DOHH2 (cell line): ENCODE results near the gene MAP3K6.

Experiments
- H3F3A ChIP-seq: fragments of 200-600 bp; sonication (generic), shearing (Covaris generic); 2 replicates; pipeline ENCODE4 v1.6.0; 2016; ENCODE audit warnings: antibody characterized with exemption, mild to moderate bottlenecking; ENCODE audit not compliant: control insufficient read depth, insufficient read depth
- H3K27ac ChIP-seq: fragments of 200-600 bp; sonication (generic); 2 replicates; pipeline ENCODE4 v1.5.1; 2014; ENCODE audit warnings: low read depth, mild to moderate bottlenecking, low read length, moderate library complexity
- H3K27me3 ChIP-seq: fragments of 200-600 bp; sonication (generic); 2 replicates; pipeline ENCODE4 v1.6.1; 2014; ENCODE audit warnings: mild to moderate bottlenecking, low read length, mixed read lengths; ENCODE audit not compliant: control insufficient read depth
- H3K36me3 ChIP-seq: fragments of 200-600 bp; sonication (generic); 2 replicates; pipeline ENCODE4 v1.6.1; 2014; ENCODE audit warnings: mild to moderate bottlenecking, low read length, moderate library complexity, mixed read lengths; ENCODE audit not compliant: control insufficient read depth
- H3K4me1 ChIP-seq: fragments of 200-600 bp; sonication (generic); 2 replicates; pipeline ENCODE4 v1.6.1; 2014; ENCODE audit warnings: mild to moderate bottlenecking, low read length, mixed read lengths; ENCODE audit not compliant: control insufficient read depth
- H3K4me2 ChIP-seq: fragments of 200-600 bp; sonication (generic); 2 replicates; pipeline ENCODE4 v1.6.0; 2014; ENCODE audit warnings: mild to moderate bottlenecking, low read length, moderate library complexity
- H3K4me3 ChIP-seq: fragments of 200-600 bp; sonication (generic); 2 replicates; pipeline ENCODE4 v1.5.1; 2014; ENCODE audit warnings: mild to moderate bottlenecking, low read length, mixed read lengths
- H3K79me2 ChIP-seq: fragments of 200-600 bp; sonication (generic); 2 replicates; pipeline ENCODE4 v1.6.1; 2014; ENCODE audit warnings: mild to moderate bottlenecking, low read length, mixed read lengths; ENCODE audit not compliant: control insufficient read depth
- H3K9me2 ChIP-seq: fragments of 200-600 bp; sonication (generic); replicated peaks from 2 replicates; pipeline ENCODE4 v1.6.1; 2014; ENCODE audit warnings: mild to moderate bottlenecking, low read length, mixed read lengths; ENCODE audit not compliant: control insufficient read depth
- H3K9me3 ChIP-seq: fragments of 200-600 bp; sonication (generic); 2 replicates; pipeline ENCODE4 v1.6.1; 2014; ENCODE audit warnings: antibody characterized with exemption, low read length, mixed read lengths; ENCODE audit not compliant: control insufficient read depth, insufficient read depth
- H4K20me1 ChIP-seq: fragments of 200-600 bp; sonication (generic); 2 replicates; pipeline ENCODE4 v1.6.0; 2014; ENCODE audit warnings: low read depth, mild to moderate bottlenecking, antibody characterized with exemption, low read length, moderate library complexity; ENCODE audit not compliant: control insufficient read depth, insufficient read depth
- EZH2phosphoT487 ChIP-seq: fragments of 200-600 bp; sonication (generic); IDR thresholded peaks from 2 replicates; pipeline ENCODE4 v1.6.1; 2017; ENCODE audit warnings: borderline replicate concordance, mild to moderate bottlenecking, antibody characterized with exemption, low read length, moderate library complexity, mixed read lengths
- TF ChIP-seq, protein P1 (sequence below): fragments of 200-600 bp; sonication (generic); IDR thresholded peaks from one replicate; pipeline ENCODE4 v1.5.1; 2014; ENCODE audit warnings: antibody characterized with exemption, mild to moderate bottlenecking, low read depth, low read length; ENCODE audit not compliant: poor library complexity, severe bottlenecking

The MAP3K6 gene

GRCh38 chr1:27333717-27334279, 33.0 kb downstream of the MAP3K6 start:
- Histone ChIP-seq H3K27ac (no peak overlapping the region), H3K9me3 (no peaks in the 10 kb centered on the region), H3K9me2 (no peaks in the 10 kb centered on the region), H3K36me3 (peaks cover 50% of the 10 kb centered on the region), H3K79me2 (peaks cover 17% of the 10 kb centered on the region), H3K4me2 (no peak overlapping the region), H3K4me1 (peaks cover 5% of the 10 kb centered on the region), H4K20me1 (no peaks in the 10 kb centered on the region), H3F3A (no peaks in the 10 kb centered on the region), H3K27me3 (no peaks in the 10 kb centered on the region), H3K4me3 (no peak overlapping the region)
- no peak for TF ChIP-seq EZH2phosphoT487
- TF ChIP-seq, protein P1, sequence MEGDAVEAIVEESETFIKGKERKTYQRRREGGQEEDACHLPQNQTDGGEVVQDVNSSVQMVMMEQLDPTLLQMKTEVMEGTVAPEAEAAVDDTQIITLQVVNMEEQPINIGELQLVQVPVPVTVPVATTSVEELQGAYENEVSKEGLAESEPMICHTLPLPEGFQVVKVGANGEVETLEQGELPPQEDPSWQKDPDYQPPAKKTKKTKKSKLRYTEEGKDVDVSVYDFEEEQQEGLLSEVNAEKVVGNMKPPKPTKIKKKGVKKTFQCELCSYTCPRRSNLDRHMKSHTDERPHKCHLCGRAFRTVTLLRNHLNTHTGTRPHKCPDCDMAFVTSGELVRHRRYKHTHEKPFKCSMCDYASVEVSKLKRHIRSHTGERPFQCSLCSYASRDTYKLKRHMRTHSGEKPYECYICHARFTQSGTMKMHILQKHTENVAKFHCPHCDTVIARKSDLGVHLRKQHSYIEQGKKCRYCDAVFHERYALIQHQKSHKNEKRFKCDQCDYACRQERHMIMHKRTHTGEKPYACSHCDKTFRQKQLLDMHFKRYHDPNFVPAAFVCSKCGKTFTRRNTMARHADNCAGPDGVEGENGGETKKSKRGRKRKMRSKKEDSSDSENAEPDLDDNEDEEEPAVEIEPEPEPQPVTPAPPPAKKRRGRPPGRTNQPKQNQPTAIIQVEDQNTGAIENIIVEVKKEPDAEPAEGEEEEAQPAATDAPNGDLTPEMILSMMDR, result no peak

DNA sequence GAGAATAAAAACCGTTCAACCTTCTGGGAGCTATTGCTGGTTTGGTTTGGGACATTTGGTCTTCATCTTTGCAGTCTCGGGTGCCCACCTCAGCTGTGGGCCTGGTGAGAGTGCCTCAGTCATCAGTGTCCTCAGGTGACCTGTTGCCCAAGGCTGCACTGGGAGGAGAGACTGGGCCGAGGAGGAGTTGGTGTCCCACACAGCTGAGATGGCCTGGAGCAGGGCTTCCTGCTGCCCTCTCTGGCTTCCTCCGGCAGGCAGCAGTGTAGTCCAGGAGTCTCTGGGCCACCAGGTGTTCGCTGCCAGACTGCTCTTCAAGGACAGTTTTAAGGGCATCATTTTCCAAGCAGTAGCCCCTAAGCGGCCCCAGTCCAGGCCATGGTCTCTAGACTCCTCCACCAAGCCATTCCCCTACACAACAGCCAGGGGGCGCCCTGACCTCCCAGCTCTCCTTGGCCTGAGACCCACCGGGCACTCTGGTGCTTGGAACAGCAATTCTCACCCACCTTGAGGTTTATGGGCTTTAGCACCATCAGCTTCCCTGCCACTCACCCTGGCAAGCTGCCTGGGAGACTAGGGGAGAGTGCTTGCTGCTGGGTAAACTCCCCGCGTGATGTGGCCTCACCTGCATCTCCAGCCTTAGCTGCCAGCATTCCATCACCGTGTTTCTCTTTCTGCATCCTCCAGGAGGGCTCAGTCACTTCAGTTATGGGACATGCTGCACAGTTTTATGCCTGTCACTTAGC, 34.1 kb downstream of the MAP3K6 start:
- Histone ChIP-seq H3F3A (no peaks in the 10 kb centered on the region), H3K9me3 (no peaks in the 10 kb centered on the region), H3K4me2 (no peak overlapping the region), H3K4me1 (peaks cover 9% of the 10 kb centered on the region), H3K27ac (no peak overlapping the region), H3K9me2 (no peaks in the 10 kb centered on the region), H4K20me1 (no peaks in the 10 kb centered on the region), H3K27me3 (no peaks in the 10 kb centered on the region), H3K4me3 (no peak overlapping the region), H3K36me3 (peaks cover 52% of the 10 kb centered on the region), H3K79me2 (peaks cover 28% of the 10 kb centered on the region)
- TF ChIP-seq, protein P1, result peak; percentile 96
- TF ChIP-seq EZH2phosphoT487, result no peak

DNA sequence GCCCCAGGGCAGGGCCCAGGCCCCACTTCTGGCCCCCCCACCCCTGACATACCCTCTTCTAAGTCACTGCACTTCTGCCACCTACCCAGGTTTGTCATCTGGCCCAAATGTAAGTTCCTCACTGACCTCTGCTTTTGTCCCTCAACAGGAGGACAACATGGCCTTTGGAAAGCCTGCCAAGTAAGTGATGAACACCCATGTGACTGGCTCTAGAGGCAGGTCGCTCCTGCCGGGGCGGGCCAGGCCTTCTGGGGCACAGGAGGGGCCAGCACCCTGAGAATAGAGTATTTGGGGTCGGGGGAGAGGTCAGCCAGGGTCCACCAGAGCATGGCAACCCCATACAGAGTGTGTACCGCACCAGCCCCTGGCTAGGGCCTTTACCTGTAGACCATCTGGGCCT, 34.8 kb downstream of the MAP3K6 start:
- Histone ChIP-seq H3K27me3 (no peaks in the 10 kb centered on the region), H3K9me3 (no peaks in the 10 kb centered on the region), H3F3A (no peaks in the 10 kb centered on the region), H3K4me3 (no peak overlapping the region), H3K4me1 (peaks cover 9% of the 10 kb centered on the region), H3K27ac (no peak overlapping the region), H3K36me3 (peaks cover 54% of the 10 kb centered on the region), H4K20me1 (no peaks in the 10 kb centered on the region), H3K79me2 (peaks cover 35% of the 10 kb centered on the region), H3K9me2 (no peaks in the 10 kb centered on the region), H3K4me2 (no peak overlapping the region)
- TF ChIP-seq, protein P1, result no peak
- no peak for TF ChIP-seq EZH2phosphoT487
